Dermis microvascular lymphatic vessel endothelial cell (primary cell): ENCODE results near the gene REX1BD. TPM values are rescaled to one million over a fixed set of nuclear protein-coding genes. Genes with fewer than 3 reads are reported as not detected.

ENCODE experiments used
- DNase-seq, 2 donors: peaks; one replicate each; pipeline versions ENCODE4 v3.0.0 to v3.0.0-alpha.2; 2010; ENCODE audit warnings: low read depth in 2 of 2
- total RNA-seq: library from RNA; depleted of rRNA; stranded (reverse); fragments of >200 nt; gene quantifications from 2 replicates; pipeline ENCODE4 v1.2.1, GENCODE V29; 2014

Gene REX1BD
- total RNA-seq, 1 donor from 2014 or later, result 45.4 TPM

DNA sequence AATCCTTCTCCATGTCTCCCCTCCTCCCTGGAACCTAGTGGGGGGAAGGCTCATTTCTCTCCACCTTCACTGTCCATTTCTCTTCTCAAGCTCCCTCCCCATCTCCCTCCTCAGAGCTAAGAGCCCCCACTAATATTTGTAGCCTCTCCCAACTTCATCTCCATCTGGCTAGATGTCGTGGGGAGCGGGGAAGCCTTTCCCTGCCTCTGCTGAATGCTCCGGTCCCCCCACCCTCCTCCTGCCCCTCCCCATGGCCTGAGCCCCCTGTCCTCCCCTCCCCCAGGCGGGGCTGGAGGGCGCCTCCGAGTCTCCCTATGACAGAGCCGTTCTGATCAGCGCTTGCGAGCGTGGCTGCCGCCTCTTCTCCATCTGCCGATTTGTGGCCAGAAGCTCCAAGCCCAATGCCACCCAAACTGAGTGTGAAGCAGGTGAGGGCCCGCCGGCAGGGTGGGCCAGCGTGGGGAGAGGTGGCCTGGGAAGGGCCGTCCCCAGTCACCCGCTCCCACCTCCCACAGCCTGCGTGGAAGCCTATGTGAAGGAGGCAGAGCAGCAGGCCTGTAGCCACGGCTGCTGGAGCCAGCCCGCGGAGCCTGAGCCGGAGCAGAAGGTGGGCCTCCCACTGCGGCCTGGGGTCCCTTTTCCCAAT, 25.1 kb downstream of the REX1BD start:
- no peak for DNase-seq

DNA sequence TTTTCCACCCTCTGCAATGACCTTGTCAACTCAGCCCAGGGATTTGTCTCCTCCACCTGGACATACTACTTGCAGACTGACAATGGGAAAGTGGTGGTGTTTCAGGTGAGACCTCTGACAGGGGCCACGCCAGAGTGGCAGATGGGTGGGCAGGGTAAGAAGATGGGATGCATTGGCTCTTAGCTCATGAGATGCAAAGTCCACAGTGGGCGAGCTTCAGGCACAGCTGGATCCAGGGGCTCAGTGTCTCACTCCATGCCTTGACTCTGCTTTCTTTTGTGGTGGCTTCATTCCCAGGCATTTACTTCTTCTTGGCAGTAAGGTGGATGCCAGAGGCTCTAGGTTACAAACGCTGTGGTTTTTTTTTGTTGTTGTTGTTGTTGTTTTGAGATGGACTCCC, 27.4 kb downstream of the REX1BD start:
- no peak for DNase-seq

DNA sequence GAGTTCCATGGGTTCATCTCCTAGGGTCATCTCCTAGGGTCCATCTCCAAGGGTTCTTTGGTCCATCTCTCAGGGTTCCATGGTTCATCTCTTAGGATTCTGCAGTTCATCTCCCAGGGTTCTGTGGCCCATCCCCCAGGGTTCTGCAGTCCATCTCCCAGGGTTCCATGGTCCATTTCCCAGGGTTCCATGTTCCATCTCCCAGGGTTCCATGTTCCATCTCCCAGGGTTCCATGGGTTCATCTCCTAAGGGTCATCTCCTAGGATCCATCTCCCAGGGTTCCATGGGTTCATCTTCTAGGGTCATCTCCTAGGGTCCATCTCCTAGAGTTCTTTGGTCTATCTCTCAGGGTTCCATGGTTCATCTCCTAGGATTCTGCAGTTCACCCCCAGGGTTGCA, 29.0 kb downstream of the REX1BD start:
- no peak for DNase-seq

DNA sequence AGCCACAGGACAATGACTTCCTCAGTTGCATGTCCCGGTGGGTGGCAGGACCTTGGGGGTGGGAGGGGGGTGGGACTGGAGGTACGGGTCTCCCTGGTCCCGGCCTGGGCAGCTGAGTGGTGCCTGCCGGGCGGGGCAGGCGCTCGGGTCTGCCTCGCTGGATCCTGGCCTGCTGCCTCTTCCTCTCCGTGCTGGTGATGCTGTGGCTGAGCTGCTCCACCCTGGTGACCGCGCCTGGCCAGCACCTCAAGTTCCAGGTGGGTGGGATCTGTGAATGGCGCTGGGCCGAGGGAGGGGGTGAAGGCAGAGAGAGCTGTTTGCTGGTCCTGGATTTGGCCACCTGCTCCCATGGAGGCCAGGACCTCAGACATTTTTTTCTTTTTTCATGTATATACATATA, 29.6 kb downstream of the REX1BD start:
- DNase-seq, result no peak

DNA sequence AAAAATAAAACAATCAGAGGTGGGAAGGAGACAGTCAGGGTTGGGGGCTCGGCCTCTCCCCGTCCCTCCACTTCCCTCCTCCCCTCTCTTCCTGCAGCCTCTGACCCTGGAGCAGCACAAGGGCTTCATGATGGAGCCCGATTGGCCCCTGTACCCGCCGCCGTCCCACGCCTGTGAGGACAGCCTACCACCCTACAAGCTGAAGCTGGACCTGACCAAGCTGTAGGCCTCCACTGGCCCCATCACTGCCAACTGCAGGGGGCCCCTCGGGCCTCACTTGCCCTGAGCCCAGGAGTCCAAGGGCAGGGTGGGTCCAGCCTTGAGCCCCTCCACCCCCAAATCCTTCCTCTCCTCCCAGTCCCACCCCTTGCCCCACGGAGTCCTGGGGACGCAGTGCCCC, 31.7 kb downstream of the REX1BD start:
- no peak for DNase-seq

DNA sequence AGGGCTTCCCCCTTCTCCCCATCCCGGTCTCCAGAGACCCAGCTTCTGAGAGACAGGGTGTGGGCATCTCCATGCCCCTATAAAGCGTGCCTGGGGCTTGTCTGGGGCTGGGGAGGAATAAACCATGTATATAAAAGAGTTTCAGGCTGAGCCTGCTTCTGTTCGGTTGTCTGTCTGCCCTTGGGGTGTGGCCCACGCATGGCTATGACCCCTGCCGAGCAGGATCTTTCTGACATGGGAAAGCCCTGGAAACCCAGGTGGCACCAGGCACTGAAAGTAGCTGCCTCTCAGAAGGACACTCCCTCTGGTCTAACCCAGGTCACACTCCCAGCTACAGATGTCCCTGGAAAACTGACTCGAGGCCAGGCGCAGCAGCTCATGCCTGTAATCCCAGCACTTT, 32.3 kb downstream of the REX1BD start:
- DNase-seq, result no peak

DNA sequence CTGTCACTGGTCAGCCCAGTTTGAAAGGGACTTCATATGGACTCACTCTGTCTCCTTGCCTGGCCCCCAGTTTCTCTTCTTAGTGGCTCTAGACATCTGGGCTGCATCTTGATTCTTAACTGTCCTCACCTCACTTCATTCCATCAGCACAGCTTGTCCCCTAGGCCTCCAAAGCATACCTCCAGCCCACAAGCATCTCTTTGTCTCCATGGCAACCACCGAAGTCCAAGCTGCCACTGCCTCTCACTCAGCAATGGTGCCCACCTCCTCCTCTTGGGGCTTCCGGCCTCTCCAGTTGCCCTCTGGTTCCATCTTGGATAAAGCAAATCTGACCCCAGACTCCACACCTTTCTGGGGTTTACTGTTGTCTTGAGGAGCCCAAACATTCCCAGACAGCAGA, 38.3 kb downstream of the REX1BD start:
- no peak for DNase-seq

DNA sequence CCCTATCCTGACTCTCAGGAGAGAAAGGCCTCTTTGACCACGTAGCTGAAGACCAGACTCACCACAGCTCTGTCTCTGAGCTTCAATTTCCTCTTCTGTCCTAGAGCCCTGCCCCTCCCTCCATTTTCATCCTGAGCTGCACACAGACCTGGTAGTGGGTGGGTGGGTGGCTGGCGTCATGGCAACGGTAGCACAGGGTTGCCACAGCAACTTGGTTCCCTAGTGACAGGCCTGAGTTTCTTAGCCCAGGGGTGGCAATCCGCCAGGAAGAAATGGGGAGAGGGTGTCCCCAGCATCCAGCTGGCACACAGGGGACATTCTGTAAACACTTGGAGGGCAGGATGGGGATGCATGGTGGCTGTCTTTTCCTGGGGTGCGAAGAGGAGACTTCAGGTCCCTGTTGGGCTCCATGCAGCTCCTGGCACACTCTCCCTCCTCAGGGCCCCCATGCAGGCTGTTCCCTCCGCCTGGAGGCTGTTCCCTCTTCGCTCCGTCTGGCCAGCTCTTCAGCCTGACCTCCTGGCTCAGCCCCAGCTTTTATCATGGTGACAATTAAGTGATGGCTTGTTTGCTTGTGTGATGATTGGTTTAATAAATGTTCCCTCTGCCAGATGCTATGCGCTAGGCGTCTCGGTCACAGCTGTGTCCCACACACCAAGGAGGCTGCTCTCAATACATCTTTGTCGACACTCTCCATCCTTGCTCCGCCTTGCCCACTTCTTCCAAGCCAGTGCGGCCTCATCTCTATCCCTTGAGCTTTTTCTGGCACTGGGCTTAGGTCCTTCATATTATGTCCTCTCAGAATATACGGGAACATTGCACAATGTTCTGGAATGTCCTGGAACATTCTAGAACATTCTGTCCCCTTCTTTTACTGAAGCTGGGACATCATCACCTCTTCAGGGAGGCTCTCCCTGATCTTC, 40.8 kb downstream of the REX1BD start:
- peak in 1 of 2 donors; percentile 24 for DNase-seq

DNA sequence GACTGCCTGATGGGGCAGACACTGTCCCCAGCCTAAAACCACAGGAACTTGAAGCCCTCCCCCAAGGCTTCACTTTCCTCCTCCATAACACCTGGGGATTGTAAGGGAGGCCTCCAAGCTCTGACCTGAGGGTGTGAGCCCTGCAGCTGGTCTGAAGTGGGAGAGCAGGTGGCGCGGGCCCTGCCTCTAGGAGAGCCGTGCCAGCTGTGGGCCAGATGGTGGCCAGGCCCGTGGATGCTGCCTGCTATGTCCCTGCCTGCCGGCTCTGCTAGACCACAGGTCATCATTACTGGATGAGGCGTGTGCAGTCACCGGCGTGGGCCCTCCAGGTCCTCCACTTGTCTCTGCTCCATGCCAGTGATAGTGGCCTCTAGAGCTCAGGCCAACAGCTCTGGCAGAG, 44.7 kb downstream of the REX1BD start:
- DNase-seq, result no peak

DNA sequence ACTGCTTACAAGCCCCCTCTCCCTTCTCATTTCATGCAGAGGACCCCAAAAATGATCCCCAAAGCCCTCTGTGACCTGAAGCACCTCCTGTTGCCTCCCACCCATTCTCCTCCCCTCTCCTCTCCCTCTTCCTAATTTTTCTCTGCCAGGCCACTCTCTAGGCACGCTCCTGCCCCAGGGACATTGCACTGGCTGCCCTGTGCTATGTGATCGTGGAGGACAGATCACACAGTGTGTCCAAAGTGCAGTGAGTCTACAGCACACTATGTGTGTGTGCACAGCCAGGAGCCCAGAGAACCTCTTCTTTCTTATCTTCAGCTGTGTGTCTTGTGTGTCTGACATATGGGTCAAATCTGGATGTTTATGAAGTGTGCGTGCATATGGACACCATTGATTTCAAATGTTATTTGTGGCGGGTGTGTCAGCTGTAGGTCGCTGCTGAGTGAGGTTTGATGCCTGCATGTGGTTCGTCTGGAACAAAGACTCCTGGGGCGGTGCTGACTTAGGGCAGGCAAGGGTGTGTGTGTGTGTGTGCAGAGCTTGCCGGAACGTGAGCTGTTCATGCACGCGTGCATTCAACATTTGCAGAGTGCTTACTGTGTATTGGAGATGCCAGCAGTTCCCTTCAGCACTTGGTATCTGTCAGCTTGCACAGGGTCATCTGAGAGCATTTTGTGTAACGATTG, 46.2 kb downstream of the REX1BD start:
- no peak for DNase-seq

DNA sequence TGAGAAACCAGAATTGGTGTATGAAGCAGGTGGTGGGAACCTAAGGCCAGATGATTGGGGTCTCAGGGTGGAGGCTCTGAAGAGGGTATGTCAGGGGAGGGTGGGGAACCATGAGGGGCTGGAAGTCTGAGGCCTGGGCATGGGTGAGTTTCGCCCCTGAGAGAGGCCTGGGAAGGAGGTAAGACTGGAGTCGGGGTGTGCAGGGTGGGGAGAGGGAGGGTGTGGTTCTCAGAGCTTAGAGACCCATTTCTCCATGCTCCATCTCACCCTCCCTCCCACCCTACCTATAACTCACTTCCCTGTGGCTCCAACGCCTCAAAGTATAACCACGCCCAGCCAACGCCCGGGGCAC, 47.2 kb downstream of the REX1BD start:
- DNase-seq, result no peak

DNA sequence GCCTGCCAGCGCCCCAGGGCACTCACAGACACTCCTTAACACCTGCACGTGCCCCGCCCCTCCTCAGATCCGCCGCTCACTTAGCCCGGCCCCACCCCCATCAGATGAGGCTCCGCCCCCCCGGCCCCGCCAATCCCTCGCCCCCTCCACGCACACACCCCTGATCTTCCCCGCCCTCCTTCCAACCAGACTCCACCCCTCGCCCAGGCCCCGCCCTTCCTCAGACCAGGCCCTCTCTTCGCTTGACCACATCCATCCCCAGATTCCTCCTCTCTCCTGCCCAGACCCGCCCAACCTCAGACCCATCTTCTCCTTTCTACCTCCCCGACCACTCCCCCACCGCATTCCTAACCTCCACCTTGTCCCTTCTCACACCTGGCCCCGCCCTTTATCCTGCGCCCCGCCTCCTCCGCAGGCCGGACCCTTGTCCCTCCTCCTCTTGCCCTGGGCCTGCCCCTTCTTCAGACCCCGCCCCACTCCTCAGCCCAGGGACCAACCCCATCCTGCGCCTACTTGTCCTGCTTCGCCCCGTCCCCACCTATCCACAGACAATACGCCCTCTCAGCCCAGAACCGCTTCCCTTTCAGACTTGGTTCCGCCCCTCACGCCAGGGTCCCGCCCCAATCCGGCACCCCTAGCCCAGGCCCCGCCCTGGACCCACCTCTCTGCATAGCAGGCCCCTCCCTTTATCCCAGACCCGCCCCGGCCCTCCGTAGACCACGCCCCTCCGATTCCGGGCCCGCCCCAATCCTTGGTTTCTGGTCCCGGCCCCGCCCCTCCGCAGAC, 47.8 kb downstream of the REX1BD start:
- peak; percentile 75 to 97 for DNase-seq

DNA sequence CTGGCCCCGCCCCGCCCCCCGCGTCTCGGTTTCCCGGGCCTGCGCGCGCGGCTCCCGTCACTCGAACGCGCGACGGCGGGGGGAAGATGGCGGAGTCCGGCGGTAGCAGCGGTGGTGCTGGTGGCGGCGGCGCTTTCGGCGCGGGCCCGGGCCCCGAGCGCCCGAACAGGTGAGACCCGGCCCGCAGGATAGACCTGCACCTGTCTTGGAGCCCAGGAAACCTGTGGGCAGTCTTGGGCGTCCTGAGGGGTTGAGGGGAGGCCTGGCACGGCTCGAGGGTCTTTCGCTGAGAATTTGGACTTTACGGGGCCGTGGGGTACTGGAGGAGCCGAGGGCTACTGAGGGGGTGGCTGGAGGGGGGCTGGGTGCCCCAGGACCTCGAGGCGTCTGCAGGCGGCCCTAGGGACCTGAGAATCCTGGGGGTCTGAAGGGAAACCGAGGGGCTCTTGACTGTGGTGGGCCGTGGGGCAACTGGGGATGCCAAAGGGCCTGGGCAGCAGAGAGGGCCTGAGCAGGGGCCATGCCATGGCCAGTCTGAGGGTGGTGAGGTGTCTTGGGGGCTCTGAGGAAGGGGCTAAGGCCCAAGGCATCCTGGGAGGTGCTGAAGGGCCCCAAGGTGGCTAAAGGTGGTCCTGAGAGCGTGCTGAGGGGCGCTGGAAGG, 48.5 kb downstream of the REX1BD start, which contains the start of gene KLHL26:
TSS of gene KLHL26 (plus strand) at position 60 of the 661 bp plus-strand sequence. CDS start at position 87, 27 bp downstream.
- no peak for DNase-seq

DNA sequence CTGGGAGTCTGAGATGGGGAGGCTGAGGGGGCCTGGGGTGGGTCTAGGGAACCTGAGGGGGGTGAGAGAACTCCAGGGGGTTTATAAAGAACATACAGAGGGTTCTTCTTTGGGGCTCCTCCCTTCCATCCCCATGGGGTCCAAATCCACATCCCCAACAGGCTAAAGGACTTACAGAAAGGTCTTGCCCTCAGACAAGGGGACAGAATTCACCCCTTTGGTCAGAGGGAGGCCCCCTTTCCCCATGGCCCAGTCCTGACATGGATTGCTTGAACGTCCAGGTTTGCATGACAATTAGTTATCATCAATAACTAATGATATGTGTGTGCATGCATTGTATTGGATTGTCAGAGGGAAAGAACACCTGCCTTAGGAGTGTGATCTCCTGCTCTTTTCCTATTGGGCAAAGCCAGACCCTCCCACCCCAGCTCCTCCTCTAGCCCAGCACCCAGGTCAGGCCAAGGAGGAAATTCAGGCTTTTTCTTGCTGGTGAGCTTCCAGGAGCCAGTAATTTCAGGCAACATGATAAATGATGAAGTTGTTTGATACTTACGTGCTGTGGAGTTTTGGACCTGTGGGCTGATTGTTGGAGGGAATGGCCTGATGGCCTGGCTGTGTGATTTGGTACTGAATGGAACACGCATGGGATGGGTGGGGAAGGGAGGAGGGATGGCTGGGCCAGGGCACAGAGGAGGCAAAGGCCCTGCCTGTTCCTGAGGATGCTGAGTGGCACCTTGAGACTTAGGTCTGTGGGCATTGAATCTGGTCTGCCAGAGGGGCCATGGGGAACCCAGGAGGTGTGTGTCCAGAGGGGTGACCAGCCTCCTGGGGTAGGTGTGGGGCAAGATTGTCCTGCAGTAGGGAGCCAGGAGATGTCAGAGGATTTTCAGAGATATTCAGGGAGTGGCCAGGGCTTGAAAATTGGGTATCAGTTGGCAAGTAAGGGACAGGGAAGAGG, 49.4 kb downstream of the REX1BD start:
- DNase-seq, result no peak

DNA sequence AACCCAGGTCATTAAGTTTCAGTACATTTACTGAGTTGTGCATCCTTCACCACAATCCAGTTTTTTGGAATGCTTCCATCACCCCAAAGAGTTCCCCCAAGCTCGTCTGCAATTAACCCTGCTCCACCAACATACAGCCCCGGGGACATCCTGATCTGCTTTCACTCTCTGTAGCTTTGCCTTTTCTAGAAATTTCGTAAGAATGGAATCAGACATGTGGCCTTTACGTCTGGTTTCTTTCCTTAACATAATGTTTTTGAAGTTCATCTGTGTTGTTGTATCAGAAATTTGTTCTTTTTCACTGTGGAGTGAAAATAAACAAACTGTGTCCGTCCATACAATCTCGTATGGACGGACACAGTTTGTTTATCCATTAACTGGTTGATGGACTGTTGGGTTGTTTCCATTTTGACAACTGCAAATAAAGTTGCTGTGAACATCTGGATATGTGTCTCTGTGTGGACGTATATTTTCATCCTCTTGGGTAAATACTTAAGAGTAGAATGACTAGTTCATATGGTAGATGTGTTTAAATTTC, 51.2 kb downstream of the REX1BD start:
- no peak for DNase-seq
